SU-DHL-6 (cell line): Measurements from ENCODE around the gene UNC13B.

Experiments used
- H2AFZ ChIP-seq: fragments of 200-600 bp; sonication (generic); 2 replicates; pipeline ENCODE4 v1.6.1; 2014; ENCODE audit warnings: low read depth, mild to moderate bottlenecking, moderate library complexity, mixed read lengths, antibody characterized with exemption, low read length; ENCODE audit not compliant: severe bottlenecking
- H3F3A ChIP-seq: fragments of 200-600 bp; shearing (Covaris generic); 2 replicates; pipeline ENCODE4 v1.6.0; 2016; ENCODE audit warnings: antibody characterized with exemption, mild to moderate bottlenecking; ENCODE audit not compliant: insufficient read depth
- H3K27ac ChIP-seq: fragments of 200-600 bp; sonication (generic); 2 replicates; pipeline ENCODE4 v1.5.1; 2016; ENCODE audit warnings: low read depth, mild to moderate bottlenecking, low read length, moderate library complexity, mixed read lengths
- H3K27me3 ChIP-seq: fragments of 200-600 bp; sonication (generic), shearing (Covaris generic); 2 replicates; pipeline ENCODE4 v1.6.0; 2014; ENCODE audit warnings: mild to moderate bottlenecking, low read length
- H3K36me3 ChIP-seq: fragments of 200-600 bp; sonication (generic); 2 replicates; pipeline ENCODE4 v1.6.1; 2014; ENCODE audit warnings: mild to moderate bottlenecking, low read length, mixed read lengths
- H3K4me2 ChIP-seq: fragments of 300-600, 200-600 bp; shearing (Covaris generic), sonication (generic); 2 replicates; pipeline ENCODE4 v1.6.0; 2014; ENCODE audit warnings: low read length, low read depth, mild to moderate bottlenecking; ENCODE audit not compliant: poor library complexity, severe bottlenecking
- H3K4me3 ChIP-seq: fragments of 200-600 bp; sonication (generic); 2 replicates; pipeline ENCODE4 v1.5.1; 2014; ENCODE audit warnings: antibody characterized with exemption, low read length, mild to moderate bottlenecking, mixed read lengths; ENCODE audit not compliant: insufficient read depth, poor library complexity, severe bottlenecking
- H3K79me2 ChIP-seq: fragments of 200-600 bp; sonication (generic); 2 replicates; pipeline ENCODE4 v1.6.1; 2014; ENCODE audit warnings: mild to moderate bottlenecking, low read length, moderate library complexity; ENCODE audit not compliant: insufficient read depth
- H3K9ac ChIP-seq: fragments of 200-600 bp; sonication (generic); 2 replicates; pipeline ENCODE4 v1.7.0; 2014; ENCODE audit warnings: mild to moderate bottlenecking, low read length
- H3K9me2 ChIP-seq: fragments of 200-600 bp; sonication (generic); replicated peaks from 2 replicates; pipeline ENCODE4 v1.6.1; 2014; ENCODE audit warnings: low read length; ENCODE audit not compliant: insufficient read depth
- H3K9me3 ChIP-seq: fragments of 200-600 bp; sonication (generic); 2 replicates; pipeline ENCODE4 v1.6.1; 2014; ENCODE audit warnings: low read length, mixed read lengths; ENCODE audit not compliant: insufficient read depth
- H4K20me1 ChIP-seq: fragments of 200-600 bp; sonication (generic); 2 replicates; pipeline ENCODE4 v1.6.1; 2014; ENCODE audit warnings: low read depth, mild to moderate bottlenecking, antibody characterized with exemption, low read length, moderate library complexity, mixed read lengths
- CTCF ChIP-seq: fragments of 200-600 bp; sonication (generic); IDR thresholded peaks from one replicate; pipeline ENCODE4 v1.5.1; 2017; ENCODE audit warnings: antibody characterized with exemption, mild to moderate bottlenecking, low read length, moderate library complexity; ENCODE audit not compliant: insufficient read depth, poor library complexity, severe bottlenecking
- EZH2phosphoT487 ChIP-seq: fragments of 200-600 bp; sonication (generic), shearing (Covaris generic); conservative IDR thresholded peaks from 2 replicates; pipeline ENCODE4 v1.6.1; 2018; ENCODE audit warnings: mild to moderate bottlenecking, antibody characterized with exemption, low read length, moderate library complexity, mixed read lengths

UNC13B gene

GRCh38 chr9:35342221-35342958 is 180.6 kb downstream of the UNC13B start:
- H4K20me1 ChIP-seq: no peaks in the 10 kb centered on the region
- no peak overlapping the region for H3K4me2 ChIP-seq
- no peaks in the 10 kb centered on the region for H3K79me2 ChIP-seq
- no peaks in the 10 kb centered on the region for H3F3A ChIP-seq
- H3K36me3 ChIP-seq: no peaks in the 10 kb centered on the region
- no peak for TF ChIP-seq EZH2phosphoT487
- TF ChIP-seq CTCF: no peak
- H2AFZ ChIP-seq: no peak overlapping the region
- H3K9me2 ChIP-seq: no peaks in the 10 kb centered on the region
- H3K27me3 ChIP-seq: no peaks in the 10 kb centered on the region
- no peak overlapping the region for H3K4me3 ChIP-seq
- no peak overlapping the region for H3K27ac ChIP-seq
- H3K9me3 ChIP-seq: no peaks in the 10 kb centered on the region
- no peak overlapping the region for H3K9ac ChIP-seq

- no peaks in the 10 kb centered on the region for H3K9me3 ChIP-seq
- no peaks in the 10 kb centered on the region for H4K20me1 ChIP-seq
- H3K4me2 ChIP-seq: no peak overlapping the region
- no peaks in the 10 kb centered on the region for H3K9me2 ChIP-seq
- H2AFZ ChIP-seq: no peak overlapping the region
- no peak for TF ChIP-seq CTCF
- no peak for TF ChIP-seq EZH2phosphoT487
- no peak overlapping the region for H3K9ac ChIP-seq
- H3F3A ChIP-seq: no peaks in the 10 kb centered on the region
- no peak overlapping the region for H3K27ac ChIP-seq
- H3K79me2 ChIP-seq: no peaks in the 10 kb centered on the region
- no peak overlapping the region for H3K4me3 ChIP-seq
- H3K27me3 ChIP-seq: no peaks in the 10 kb centered on the region
- no peaks in the 10 kb centered on the region for H3K36me3 ChIP-seq
These were observed 186.3 kb downstream of the UNC13B start for GRCh38 chr9:35348109-35348508.

GRCh38 chr9:35349287-35349990 is 187.6 kb downstream of the UNC13B start:
- H3K9ac ChIP-seq: no peak overlapping the region
- TF ChIP-seq EZH2phosphoT487: no peak
- no peak for TF ChIP-seq CTCF
- no peak overlapping the region for H2AFZ ChIP-seq
- no peak overlapping the region for H3K27ac ChIP-seq
- H3K4me3 ChIP-seq: no peak overlapping the region
- no peaks in the 10 kb centered on the region for H3K36me3 ChIP-seq
- H3K9me2 ChIP-seq: no peaks in the 10 kb centered on the region
- no peaks in the 10 kb centered on the region for H4K20me1 ChIP-seq
- no peaks in the 10 kb centered on the region for H3K79me2 ChIP-seq
- H3K9me3 ChIP-seq: no peaks in the 10 kb centered on the region
- H3F3A ChIP-seq: no peaks in the 10 kb centered on the region
- no peak overlapping the region for H3K4me2 ChIP-seq
- H3K27me3 ChIP-seq: no peaks in the 10 kb centered on the region
